Caco-2 (cell line): ENCODE data around the gene EN2. TPM values are rescaled to one million over a fixed set of nuclear protein-coding genes. Genes with fewer than 3 reads are reported as not detected.

Experiments
- BruUV-seq: library from RNA; stranded (reverse); fragments of 400-500 nt; replicated peaks from 2 replicates; lab custom pipeline; 2021; lab: Mats Ljungman, UMichigan
- CTCF ChIA-PET: fragments of 300-600 bp; sonication (Branson Sonifier 250); formaldehyde crosslinking; loops from one replicate; lab custom pipeline; 2022; ENCODE audit warnings: antibody characterized with exemption; lab: Charles Lee
- POLR2A ChIA-PET: fragments of 300-600 bp; sonication (Branson Sonifier 250); formaldehyde crosslinking; loops from one replicate; lab custom pipeline; 2022; ENCODE audit warnings: antibody characterized with exemption; lab: Charles Lee
- DNase-seq, 2 experiments: peaks; one replicate each; pipeline versions ENCODE4 v3.0.0 to v3.0.0-alpha.2; 2020 to 2022
- H3K27me3 ChIP-seq: replicated peaks from 2 replicates; pipeline ENCODE4 v1.6.0; 2011; ENCODE audit warnings: low read length; ENCODE audit not compliant: control insufficient read depth, insufficient read depth
- H3K36me3 ChIP-seq: 2 replicates; pipeline ENCODE4 v1.5.1; 2011; ENCODE audit warnings: low read length; ENCODE audit not compliant: control insufficient read depth, insufficient read depth
- H3K4me1 ChIP-seq: fragments of 250-450 bp; sonication (Bioruptor Pico); 2 replicates; pipeline ENCODE4 v1.5.1; 2020; ENCODE audit warnings: mild to moderate bottlenecking
- H3K4me3 ChIP-seq: 2 replicates; pipeline ENCODE4 v1.5.1; 2011; ENCODE audit warnings: low read depth, mild to moderate bottlenecking, control low read depth, low read length
- H3K9me3 ChIP-seq: fragments of 250-450 bp; sonication (Bioruptor Pico); 2 replicates; pipeline ENCODE4 v1.5.1; 2020; ENCODE audit warnings: mild to moderate bottlenecking, moderate library complexity
- H3K27ac Mint-ChIP-seq: one replicate; pipeline ENCODE4 v1.8.0; 2022; ENCODE audit warnings: mixed read lengths; ENCODE audit not compliant: unreplicated experiment
- H3K27me3 Mint-ChIP-seq: one replicate; pipeline ENCODE4 v1.8.0; 2022; ENCODE audit warnings: mixed read lengths; ENCODE audit not compliant: insufficient read depth, unreplicated experiment
- H3K36me3 Mint-ChIP-seq: one replicate; pipeline ENCODE4 v1.8.0; 2022; ENCODE audit warnings: mild to moderate bottlenecking, mixed read lengths; ENCODE audit not compliant: insufficient read depth, unreplicated experiment
- H3K4me1 Mint-ChIP-seq: one replicate; pipeline ENCODE4 v1.8.0; 2022; ENCODE audit warnings: low read depth, mixed read lengths; ENCODE audit not compliant: unreplicated experiment
- H3K4me3 Mint-ChIP-seq: one replicate; pipeline ENCODE4 v1.8.0; 2022; ENCODE audit warnings: mild to moderate bottlenecking, moderate library complexity, mixed read lengths; ENCODE audit not compliant: unreplicated experiment
- H3K9me3 Mint-ChIP-seq: one replicate; pipeline ENCODE4 v1.8.0; 2022; ENCODE audit warnings: mixed read lengths; ENCODE audit not compliant: unreplicated experiment
- intact Hi-C: fragments of 100-400 bp; cut with micrococcal nuclease; formaldehyde crosslinking; loops from one replicate; pipeline ENCODE4 v1.10.0; 2022; ENCODE audit not compliant: unreplicated experiment
- total RNA-seq: library from RNA; stranded (reverse); gene quantifications from 2 replicates; pipeline ENCODE4 v1.2.3, GENCODE V29; 2022
- TF ChIP-seq, protein P1 (sequence below), 2 experiments: fragments of 200-600 bp in 1 of 2; IDR thresholded peaks; 1 replicate in 1 of 2; 2 replicates in 1 of 2; pipeline versions ENCODE4 v1.5.1 to v1.8.0; 2011 to 2022; ENCODE audit warnings: antibody characterized with exemption in 1 of 2, control low read depth in 1 of 2, inconsistent platforms in 1 of 2, low read depth in 1 of 2, low read length in 1 of 2, mild to moderate bottlenecking in 1 of 2, moderate library complexity in 1 of 2; ENCODE audit not compliant: insufficient read depth in 1 of 2, severe bottlenecking in 1 of 2, unreplicated experiment in 1 of 2

The EN2 gene
- total RNA-seq, 1 experiment from 2014 or later, result 1.5 TPM

GRCh38 chr7:155430606-155431005 is 27.3 kb upstream of the EN2 start:
- POLR2A ChIA-PET, result no interaction called here
- no TSS peak for BruUV-seq

DNA sequence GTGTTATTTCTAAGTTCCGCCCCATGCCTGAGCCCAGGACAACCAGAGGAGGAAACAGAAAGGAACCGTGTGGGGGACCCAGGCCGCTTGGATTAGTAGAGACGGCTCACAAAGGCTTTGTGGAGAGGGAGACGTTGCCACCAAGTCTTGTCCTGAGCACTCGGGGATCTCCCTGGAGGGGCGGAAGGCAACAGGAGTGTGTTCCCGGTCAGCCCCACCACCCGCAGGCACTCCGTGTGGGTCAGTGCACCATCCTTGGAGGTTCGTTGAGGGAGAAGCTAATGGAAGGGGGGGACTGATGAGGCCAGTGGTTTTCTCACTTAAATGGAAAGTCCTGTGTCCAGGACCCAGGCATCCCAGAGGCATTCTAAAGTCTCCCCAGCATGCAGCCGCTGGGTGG is 26.7 kb upstream of the EN2 start:
- H3K4me1 Mint-ChIP-seq, result no peaks in the 10 kb centered on the region
- H3K36me3 ChIP-seq, result no peaks in the 10 kb centered on the region
- H3K9me3 Mint-ChIP-seq, result no peaks in the 10 kb centered on the region
- no TSS peak for BruUV-seq
- TF ChIP-seq, protein P1, sequence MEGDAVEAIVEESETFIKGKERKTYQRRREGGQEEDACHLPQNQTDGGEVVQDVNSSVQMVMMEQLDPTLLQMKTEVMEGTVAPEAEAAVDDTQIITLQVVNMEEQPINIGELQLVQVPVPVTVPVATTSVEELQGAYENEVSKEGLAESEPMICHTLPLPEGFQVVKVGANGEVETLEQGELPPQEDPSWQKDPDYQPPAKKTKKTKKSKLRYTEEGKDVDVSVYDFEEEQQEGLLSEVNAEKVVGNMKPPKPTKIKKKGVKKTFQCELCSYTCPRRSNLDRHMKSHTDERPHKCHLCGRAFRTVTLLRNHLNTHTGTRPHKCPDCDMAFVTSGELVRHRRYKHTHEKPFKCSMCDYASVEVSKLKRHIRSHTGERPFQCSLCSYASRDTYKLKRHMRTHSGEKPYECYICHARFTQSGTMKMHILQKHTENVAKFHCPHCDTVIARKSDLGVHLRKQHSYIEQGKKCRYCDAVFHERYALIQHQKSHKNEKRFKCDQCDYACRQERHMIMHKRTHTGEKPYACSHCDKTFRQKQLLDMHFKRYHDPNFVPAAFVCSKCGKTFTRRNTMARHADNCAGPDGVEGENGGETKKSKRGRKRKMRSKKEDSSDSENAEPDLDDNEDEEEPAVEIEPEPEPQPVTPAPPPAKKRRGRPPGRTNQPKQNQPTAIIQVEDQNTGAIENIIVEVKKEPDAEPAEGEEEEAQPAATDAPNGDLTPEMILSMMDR (IDR thresholded peaks at IDR 0.05; ENCODE audit: insufficient read depth in 1 of 2, low read depth in 1 of 2, low read length in 1 of 2, severe bottlenecking in 1 of 2, unreplicated experiment in 1 of 2), result no peak
- H3K9me3 ChIP-seq, result no peaks in the 10 kb centered on the region
- H3K27ac Mint-ChIP-seq, result no peak overlapping the region
- H3K4me1 ChIP-seq, result no peaks in the 10 kb centered on the region
- DNase-seq, result no peak
- H3K27me3 Mint-ChIP-seq, result peaks cover 29% of the 10 kb centered on the region
- no peaks in the 10 kb centered on the region for H3K36me3 Mint-ChIP-seq
- ChIA-PET CTCF (no interaction called here), POLR2A (no interaction called here)
- no peak overlapping the region for H3K4me3 Mint-ChIP-seq
- intact Hi-C loops, result no loop called here
- no peaks in the 10 kb centered on the region for H3K27me3 ChIP-seq
- no peak overlapping the region for H3K4me3 ChIP-seq

More at GRCh38 chr7:155430606-155431005, 27.3 kb upstream of the EN2 start:
- Mint-ChIP-seq H3K36me3 (no peaks in the 10 kb centered on the region), H3K27ac (no peak overlapping the region), H3K9me3 (no peaks in the 10 kb centered on the region), H3K4me1 (no peaks in the 10 kb centered on the region), H3K27me3 (peaks cover 28% of the 10 kb centered on the region), H3K4me3 (no peak overlapping the region)
- CTCF ChIA-PET, result no interaction called here
- H3K36me3 ChIP-seq, result no peaks in the 10 kb centered on the region
- no peak for DNase-seq
- intact Hi-C loops, result no loop called here
- H3K27me3 ChIP-seq, result no peaks in the 10 kb centered on the region
- H3K4me1 ChIP-seq, result no peaks in the 10 kb centered on the region
- no peaks in the 10 kb centered on the region for H3K9me3 ChIP-seq
- no peak overlapping the region for H3K4me3 ChIP-seq
- TF ChIP-seq, protein P1 (IDR thresholded peaks at IDR 0.05; ENCODE audit: insufficient read depth in 1 of 2, low read depth in 1 of 2, low read length in 1 of 2, severe bottlenecking in 1 of 2, unreplicated experiment in 1 of 2), result no peak

GRCh38 chr7:155431711-155432110 is 26.2 kb upstream of the EN2 start:
- H3K36me3 ChIP-seq, result no peaks in the 10 kb centered on the region
- Mint-ChIP-seq H3K36me3 (no peaks in the 10 kb centered on the region), H3K27me3 (peaks cover 34% of the 10 kb centered on the region), H3K4me1 (no peaks in the 10 kb centered on the region), H3K9me3 (no peaks in the 10 kb centered on the region), H3K4me3 (no peak overlapping the region), H3K27ac (no peak overlapping the region)
- ChIA-PET POLR2A (no interaction called here), CTCF (no interaction called here)
- no peaks in the 10 kb centered on the region for H3K4me1 ChIP-seq
- H3K27me3 ChIP-seq, result no peaks in the 10 kb centered on the region
- no TSS peak for BruUV-seq
- no peak for DNase-seq
- intact Hi-C loops, result no loop called here
- H3K4me3 ChIP-seq, result no peak overlapping the region
- H3K9me3 ChIP-seq, result no peaks in the 10 kb centered on the region
- TF ChIP-seq, protein P1 (IDR thresholded peaks at IDR 0.05; ENCODE audit: insufficient read depth in 1 of 2, low read depth in 1 of 2, low read length in 1 of 2, severe bottlenecking in 1 of 2, unreplicated experiment in 1 of 2), result no peak
